ENCODE results near the gene AK5.
"Not testable (repeated sequence)": the region's sequence is repeated elsewhere in the genome, so short reads cannot be mapped to it uniquely, and the experiment has no call there.

Gene AK5

GRCh38 chr1:77406661-77407060, 124.8 kb downstream of the AK5 start:
- DNase-seq: no peak

- no peak for DNase-seq
Measured at GRCh38 chr1:77407738-77408375, 126.0 kb downstream of the AK5 start.

- DNase-seq: not testable (repeated sequence)
Measured at GRCh38 chr1:77408933-77409332, 127.1 kb downstream of the AK5 start.

GRCh38 chr1:77412069-77412819, 130.4 kb downstream of the AK5 start:
- no peak for DNase-seq

- DNase-seq: no peak
Measured at GRCh38 chr1:77412820-77413530, 131.2 kb downstream of the AK5 start.

GRCh38 chr1:77413541-77414335, 131.9 kb downstream of the AK5 start:
- DNase-seq: no peak

GRCh38 chr1:77415579-77415978, 133.8 kb downstream of the AK5 start:
- DNase-seq: no peak

- DNase-seq: no peak
Measured at GRCh38 chr1:77416692-77417450, 135.1 kb downstream of the AK5 start.

GRCh38 chr1:77418055-77418454, 136.2 kb downstream of the AK5 start:
- DNase-seq: not testable (repeated sequence)

- no peak for DNase-seq
Measured at GRCh38 chr1:77421504-77422233, 139.8 kb downstream of the AK5 start.

GRCh38 chr1:77424236-77424635, 142.4 kb downstream of the AK5 start:
- DNase-seq: no peak

GRCh38 chr1:77428068-77428467, 146.2 kb downstream of the AK5 start:
- DNase-seq: no peak

- DNase-seq: no peak
Measured at GRCh38 chr1:77430966-77431690, 149.3 kb downstream of the AK5 start.

- no peak for DNase-seq
Measured at GRCh38 chr1:77433934-77434333, 152.1 kb downstream of the AK5 start.

- DNase-seq: no peak
Measured at GRCh38 chr1:77434967-77435366, 153.1 kb downstream of the AK5 start.

- no peak for DNase-seq
Measured at GRCh38 chr1:77438236-77438913, 156.6 kb downstream of the AK5 start.

- DNase-seq: no peak
Measured at GRCh38 chr1:77446841-77447555, 165.2 kb downstream of the AK5 start.

- DNase-seq: no peak
Measured at GRCh38 chr1:77447669-77448068, 165.8 kb downstream of the AK5 start.

- DNase-seq: no peak
Measured at GRCh38 chr1:77459881-77460280, 178.1 kb downstream of the AK5 start.

- no peak for DNase-seq
Measured at GRCh38 chr1:77461691-77462090, 179.9 kb downstream of the AK5 start.
